Sigmoid colon (tissue), 4 donors: ENCODE data around the gene NIPAL3.

ENCODE experiments used
- POLR2A ChIP-seq, 2 donors: fragments of 450-650 bp; IDR thresholded peaks; one replicate each; pipeline ENCODE4 v1.6.1; 2016; ENCODE audit warnings: antibody characterized with exemption in 2 of 2, mild to moderate bottlenecking in 2 of 2, moderate library complexity in 2 of 2
- POLR2AphosphoS5 ChIP-seq, 4 donors: sonication (generic); formaldehyde crosslinking; IDR thresholded peaks; one replicate each; pipeline ENCODE4 v1.6.1; 2017; ENCODE audit warnings: antibody characterized with exemption in 4 of 4
- TF ChIP-seq, protein P1 (sequence below), 4 experiments: fragments of 450-650 bp in 3 of 4; fragments of 200-600 bp in 1 of 4; IDR thresholded peaks; one replicate each; pipeline ENCODE4 v1.5.1; 2016 to 2019; ENCODE audit warnings: antibody characterized with exemption in 4 of 4, mild to moderate bottlenecking in 3 of 4, moderate library complexity in 2 of 4

DNA sequence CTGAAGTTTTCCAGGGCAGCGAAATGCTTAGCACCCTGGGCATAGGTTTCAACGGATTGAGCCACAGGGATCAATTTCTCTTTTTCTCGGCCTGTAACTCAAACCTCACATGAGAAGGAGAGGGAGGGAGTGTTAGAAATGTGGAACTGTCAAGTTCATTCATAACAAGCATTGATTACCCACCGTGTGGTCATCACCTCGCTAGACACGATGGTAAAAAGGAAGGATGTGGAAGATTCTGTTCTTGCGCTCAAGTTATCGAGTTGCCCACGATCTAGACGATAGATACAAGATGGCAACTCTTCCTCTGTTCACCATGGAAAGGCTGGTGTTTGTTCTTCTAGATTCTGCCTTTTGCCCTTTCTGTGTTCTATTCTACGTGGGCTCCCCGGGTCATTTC lies 83.0 kb downstream of the NIPAL3 start:
- TF ChIP-seq POLR2AphosphoS5 (IDR thresholded peaks at IDR 0.05) (no peak), POLR2A (IDR thresholded peaks at IDR 0.05) (no peak)
- TF ChIP-seq, protein P1, sequence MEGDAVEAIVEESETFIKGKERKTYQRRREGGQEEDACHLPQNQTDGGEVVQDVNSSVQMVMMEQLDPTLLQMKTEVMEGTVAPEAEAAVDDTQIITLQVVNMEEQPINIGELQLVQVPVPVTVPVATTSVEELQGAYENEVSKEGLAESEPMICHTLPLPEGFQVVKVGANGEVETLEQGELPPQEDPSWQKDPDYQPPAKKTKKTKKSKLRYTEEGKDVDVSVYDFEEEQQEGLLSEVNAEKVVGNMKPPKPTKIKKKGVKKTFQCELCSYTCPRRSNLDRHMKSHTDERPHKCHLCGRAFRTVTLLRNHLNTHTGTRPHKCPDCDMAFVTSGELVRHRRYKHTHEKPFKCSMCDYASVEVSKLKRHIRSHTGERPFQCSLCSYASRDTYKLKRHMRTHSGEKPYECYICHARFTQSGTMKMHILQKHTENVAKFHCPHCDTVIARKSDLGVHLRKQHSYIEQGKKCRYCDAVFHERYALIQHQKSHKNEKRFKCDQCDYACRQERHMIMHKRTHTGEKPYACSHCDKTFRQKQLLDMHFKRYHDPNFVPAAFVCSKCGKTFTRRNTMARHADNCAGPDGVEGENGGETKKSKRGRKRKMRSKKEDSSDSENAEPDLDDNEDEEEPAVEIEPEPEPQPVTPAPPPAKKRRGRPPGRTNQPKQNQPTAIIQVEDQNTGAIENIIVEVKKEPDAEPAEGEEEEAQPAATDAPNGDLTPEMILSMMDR (IDR thresholded peaks at IDR 0.05): no peak
